Suppressor macrophage treated with lipopolysaccharide for 1 hour (primary cell): Measurements from ENCODE around the gene ORM1.
A peak's percentile ranks its signal among the peaks of the same experiment; 100 is the strongest.

Source experiments
- DNase-seq, 3 donors: peaks; one replicate each; pipeline ENCODE4 v3.0.0-alpha.2; 2020 to 2022

ORM1 gene

GRCh38 chr9:114287763-114288192 is 35.1 kb upstream of the ORM1 start:
- no peak for DNase-seq

GRCh38 chr9:114288193-114289091 is 34.5 kb upstream of the ORM1 start:
- DNase-seq = no peak

- DNase-seq = no peak
Measured at GRCh38 chr9:114289106-114289505, 33.8 kb upstream of the ORM1 start.

GRCh38 chr9:114289571-114290481 is 33.1 kb upstream of the ORM1 start:
- no peak for DNase-seq

- DNase-seq = no peak
Measured at GRCh38 chr9:114290561-114290986, 32.3 kb upstream of the ORM1 start.

- DNase-seq = peak; percentile 80 to 84 (median 83)
Measured at GRCh38 chr9:114291064-114291474, 31.8 kb upstream of the ORM1 start.

- DNase-seq = no peak
Measured at GRCh38 chr9:114291886-114292590, 30.9 kb upstream of the ORM1 start.

GRCh38 chr9:114294664-114295063 is 28.2 kb upstream of the ORM1 start:
- no peak for DNase-seq

- DNase-seq = no peak
Measured at GRCh38 chr9:114296338-114296737, 26.6 kb upstream of the ORM1 start.

GRCh38 chr9:114299286-114300152 is 23.4 kb upstream of the ORM1 start:
- DNase-seq = no peak

- no peak for DNase-seq
Measured at GRCh38 chr9:114300153-114300845, 22.6 kb upstream of the ORM1 start.

GRCh38 chr9:114300846-114301797 is 21.8 kb upstream of the ORM1 start:
- no peak for DNase-seq

- no peak for DNase-seq
Measured at GRCh38 chr9:114301798-114302565, 20.9 kb upstream of the ORM1 start.

- DNase-seq = no peak
Measured at GRCh38 chr9:114302727-114303126, 20.2 kb upstream of the ORM1 start.

GRCh38 chr9:114303571-114303970 is 19.3 kb upstream of the ORM1 start:
- DNase-seq = no peak

- no peak for DNase-seq
Measured at GRCh38 chr9:114303977-114304376, 18.9 kb upstream of the ORM1 start.

GRCh38 chr9:114304416-114305188 is 18.3 kb upstream of the ORM1 start:
- no peak for DNase-seq

GRCh38 chr9:114307899-114308267 is 15.0 kb upstream of the ORM1 start:
- peak in 2 of 3 donors; percentile 26 to 29 for DNase-seq
